K562 (cell line): ENCODE data around the gene PARS2. TPM values are rescaled to one million over a fixed set of nuclear protein-coding genes. Genes with fewer than 3 reads are reported as not detected.
A peak's percentile ranks its signal among the peaks of the same experiment; 100 is the strongest.

Source experiments
- ATAC-seq: fragments of 200-7000 bp; cut with Tn5 transposase; 3 replicates; pipeline ENCODE4 v1.9.1; 2020; ENCODE audit warnings: moderate library complexity
- BruUV-seq: library from RNA; stranded (reverse); fragments of 400-500 nt; replicated peaks from 2 replicates; lab custom pipeline; 2021; lab: Mats Ljungman, UMichigan
- CTCF ChIA-PET: fragments of 300-600 bp; formaldehyde crosslinking; extraction: SDS; loops from one replicate; lab custom pipeline; 2021; ENCODE audit warnings: low intra/inter-chr PET ratio; lab: Yijun Ruan, JAX
- POLR2A ChIA-PET: fragments of 300-600, 350-650 bp; sonication (Branson Sonifier 250); formaldehyde crosslinking; extraction: SDS; loops from one replicate; lab custom pipeline; 2021; ENCODE audit warnings: antibody characterized with exemption, inconsistent platforms; lab: Yijun Ruan, JAX
- DNase-seq, 4 experiments: peaks; one replicate each; pipeline versions ENCODE4 v3.0.0 to v3.0.0-alpha.2; 2011 to 2018; ENCODE audit warnings: low spot score in 3 of 4, mixed read lengths in 3 of 4; ENCODE audit errors: extremely low read depth in 1 of 4
- FAIRE-seq: peaks from 2 replicates; lab custom pipeline; 2011; peaks lifted over from hg19 to GRCh38; lab: Jason Lieb, UNC
- H2AFZ ChIP-seq: 2 replicates; pipeline ENCODE4 v1.6.0; 2011; ENCODE audit warnings: low read depth, low read length, control low read depth, inconsistent platforms
- H3K27ac ChIP-seq: fragments of 200-600 bp; 3 replicates; pipeline ENCODE4 v1.8.0; 2011; ENCODE audit warnings: low read depth, mild to moderate bottlenecking, control low read depth, inconsistent platforms, low read length, moderate library complexity, mixed read lengths; ENCODE audit errors: extremely low read depth
- H3K27me3 ChIP-seq, 2 experiments: fragments of 300-600 bp in 1 of 2; 2 replicates in 1 of 2; 3 replicates in 1 of 2; pipeline versions ENCODE4 v1.6.0 to v1.8.0; 2011; ENCODE audit warnings: inconsistent platforms in 2 of 2, low read length in 2 of 2, mild to moderate bottlenecking in 1 of 2, mixed read lengths in 1 of 2, moderate library complexity in 1 of 2; ENCODE audit not compliant: control insufficient read depth in 2 of 2, insufficient read depth in 2 of 2
- H3K36me3 ChIP-seq: fragments of 300-600 bp; 3 replicates; pipeline ENCODE4 v1.8.0; 2011; ENCODE audit warnings: mild to moderate bottlenecking, low read length, inconsistent platforms; ENCODE audit not compliant: control insufficient read depth, insufficient read depth
- H3K4me1 ChIP-seq, 2 experiments: fragments of 200-600 bp in 1 of 2; replicated peaks in 1 of 2; 2 replicates in 1 of 2; 3 replicates in 1 of 2; pipeline versions ENCODE4 v1.5.1 to v1.8.0; 2011; ENCODE audit warnings: inconsistent platforms in 2 of 2, low read length in 2 of 2, mild to moderate bottlenecking in 1 of 2, mixed read lengths in 1 of 2, moderate library complexity in 1 of 2; ENCODE audit not compliant: control insufficient read depth in 2 of 2, insufficient read depth in 2 of 2
- H3K4me2 ChIP-seq: 2 replicates; pipeline ENCODE4 v1.6.1; 2011; ENCODE audit warnings: low read length, control low read depth, inconsistent platforms, mixed read lengths; ENCODE audit not compliant: insufficient read depth
- H3K4me3 ChIP-seq: fragments of 200-600 bp; sonication (generic), shearing (Covaris generic); 2 replicates; pipeline ENCODE4 v1.5.1; 2016; ENCODE audit warnings: control low read depth, inconsistent platforms
- H3K79me2 ChIP-seq: fragments of 200-600 bp; 3 replicates; pipeline ENCODE4 v1.8.0; 2011; ENCODE audit warnings: low read length, inconsistent platforms; ENCODE audit not compliant: control insufficient read depth, insufficient read depth
- H3K9ac ChIP-seq, 2 experiments: 2 replicates each; pipeline versions ENCODE4 v1.6.0 to v1.6.1; 2011; ENCODE audit warnings: low read depth in 2 of 2, low read length in 2 of 2, control low read depth in 1 of 2, inconsistent platforms in 1 of 2, mild to moderate bottlenecking in 1 of 2, mixed read lengths in 1 of 2; ENCODE audit not compliant: insufficient read depth in 1 of 2
- H3K9me1 ChIP-seq: one replicate; pipeline ENCODE4 v1.6.0; 2011; ENCODE audit warnings: inconsistent platforms, mild to moderate bottlenecking, low read length, moderate library complexity; ENCODE audit not compliant: control insufficient read depth, insufficient read depth
- H3K9me3 ChIP-seq: replicated peaks from 2 replicates; pipeline ENCODE4 v1.5.1; 2011; ENCODE audit warnings: low read depth, low read length, inconsistent platforms; ENCODE audit not compliant: control insufficient read depth, insufficient read depth
- H4K20me1 ChIP-seq: replicated peaks from 2 replicates; pipeline ENCODE4 v1.6.1; 2011; ENCODE audit warnings: low read length, inconsistent platforms, mixed read lengths; ENCODE audit not compliant: control insufficient read depth, insufficient read depth
- CTCF ChIP-seq, 3 experiments: IDR thresholded peaks in 2 of 3; conservative IDR thresholded peaks in 1 of 3; 2 replicates each; pipeline ENCODE4 v1.5.1; 2011 to 2012; ENCODE audit warnings: low read length in 3 of 3, mild to moderate bottlenecking in 3 of 3, control low read depth in 2 of 3, improper control_type of control experiment in 1 of 3, inconsistent platforms in 1 of 3, low read depth in 1 of 3, mixed read lengths in 1 of 3, moderate library complexity in 1 of 3; ENCODE audit not compliant: insufficient read depth in 2 of 3
- ELF2 ChIP-seq: fragments of 250-450 bp; sonication (Bioruptor Pico); IDR thresholded peaks from 2 replicates; pipeline ENCODE4 v1.5.0; 2021; ENCODE audit warnings: mild to moderate bottlenecking
- FOXM1 ChIP-seq, 2 experiments: fragments of 450-650 bp in 1 of 2; sonication (generic) in 1 of 2; formaldehyde crosslinking in 1 of 2; IDR thresholded peaks; 2 replicates each; pipeline versions ENCODE4 v1.6.1 to v1.9.0; 2017 to 2022; ENCODE audit warnings: low read depth in 2 of 2, mild to moderate bottlenecking in 2 of 2, missing genetic modification reagents in 1 of 2, moderate library complexity in 1 of 2
- HDAC8 ChIP-seq: fragments of 450-650 bp; IDR thresholded peaks from 2 replicates; pipeline ENCODE4 v1.6.1; 2016; ENCODE audit warnings: mild to moderate bottlenecking, missing genetic modification characterization, moderate library complexity, missing compliant biosample characterization
- MEF2D ChIP-seq: conservative IDR thresholded peaks from 2 replicates; pipeline ENCODE4 v1.6.1; 2016; ENCODE audit warnings: low read depth, missing genetic modification characterization, missing compliant biosample characterization
- NFE2L1 ChIP-seq: fragments of 450-650 bp; IDR thresholded peaks from 2 replicates; pipeline ENCODE4 v1.6.1; 2016; ENCODE audit warnings: missing genetic modification characterization, low read depth, mild to moderate bottlenecking, missing compliant biosample characterization, moderate library complexity, borderline replicate concordance
- ZNF280B ChIP-seq: fragments of 250-450 bp; sonication (Bioruptor Pico); IDR thresholded peaks from 2 replicates; pipeline ENCODE4 v1.5.1; 2021; ENCODE audit warnings: mild to moderate bottlenecking
- ZNF592 ChIP-seq: fragments of 450-650 bp; IDR thresholded peaks from 2 replicates; pipeline ENCODE4 v1.6.1; 2017; ENCODE audit warnings: antibody characterized with exemption, mild to moderate bottlenecking
- WGBS: fragments of 100-300 bp; shearing (Covaris generic); methylation state at CpG from one replicate; pipeline ENCODE4 v1.1.6; 2016; ENCODE audit warnings: low coverage, mixed read lengths; ENCODE audit not compliant: insufficient coverage; ENCODE audit errors: missing lambda C conversion rate; 5-methylcytosine and 5-hydroxymethylcytosine counted together
- in situ Hi-C: fragments of 300-500 bp; cut with MboI; formaldehyde crosslinking; loops from 4 replicates; pipeline ENCODE4 v1.15.0; 2018; ENCODE audit warnings: inconsistent platforms, mixed read lengths
- intact Hi-C: fragments of 100-400 bp; cut with micrococcal nuclease; formaldehyde crosslinking; loops from 2 replicates; pipeline ENCODE4 v1.14.2; 2022
- polyA plus RNA-seq, 8 experiments: library from polyadenylated mRNA; depleted of rRNA in 4 of 8; stranded (reverse) in 5 of 8; unstranded in 3 of 8; fragments of >200 nt; fragmentation: Nextera tagmentation in 2 of 8; fragmentation: Illumina TruSeq in 1 of 8; extraction: Ambion mirVana in 2 of 8; extraction: Trizol in 1 of 8; gene quantifications; 2 replicates each; pipeline versions ENCODE4 v1.2.1 to v1.2.3, GENCODE V29; 2011 to 2014; ENCODE audit warnings: inconsistent platforms in 1 of 8, missing spikeins in 1 of 8
- total RNA-seq, 7 experiments: library from RNA; depleted of rRNA in 6 of 7; stranded (reverse); fragments of >200 nt in 6 of 7; fragmentation: Illumina TruSeq in 2 of 7; extraction: Trizol in 2 of 7; gene quantifications; 2 replicates each; pipeline versions ENCODE4 v1.2.1 to v1.2.3, GENCODE V29; 2011 to 2021; ENCODE audit warnings: low replicate concordance in 1 of 7
- TF ChIP-seq, protein P1 (sequence below): IDR thresholded peaks from 2 replicates; pipeline ENCODE4 v1.6.1; 2011; ENCODE audit warnings: borderline replicate concordance, low read depth, mild to moderate bottlenecking, moderate library complexity, low read length; ENCODE audit not compliant: insufficient read depth, poor library complexity, severe bottlenecking

PARS2 gene
- total and polyA plus RNA-seq, 9 of the 15 experiments (the other 6 are each of a cell fraction or from before 2014, with no cell fraction given), result 6.3 to 12.4 (median 7.9) TPM

DNA sequence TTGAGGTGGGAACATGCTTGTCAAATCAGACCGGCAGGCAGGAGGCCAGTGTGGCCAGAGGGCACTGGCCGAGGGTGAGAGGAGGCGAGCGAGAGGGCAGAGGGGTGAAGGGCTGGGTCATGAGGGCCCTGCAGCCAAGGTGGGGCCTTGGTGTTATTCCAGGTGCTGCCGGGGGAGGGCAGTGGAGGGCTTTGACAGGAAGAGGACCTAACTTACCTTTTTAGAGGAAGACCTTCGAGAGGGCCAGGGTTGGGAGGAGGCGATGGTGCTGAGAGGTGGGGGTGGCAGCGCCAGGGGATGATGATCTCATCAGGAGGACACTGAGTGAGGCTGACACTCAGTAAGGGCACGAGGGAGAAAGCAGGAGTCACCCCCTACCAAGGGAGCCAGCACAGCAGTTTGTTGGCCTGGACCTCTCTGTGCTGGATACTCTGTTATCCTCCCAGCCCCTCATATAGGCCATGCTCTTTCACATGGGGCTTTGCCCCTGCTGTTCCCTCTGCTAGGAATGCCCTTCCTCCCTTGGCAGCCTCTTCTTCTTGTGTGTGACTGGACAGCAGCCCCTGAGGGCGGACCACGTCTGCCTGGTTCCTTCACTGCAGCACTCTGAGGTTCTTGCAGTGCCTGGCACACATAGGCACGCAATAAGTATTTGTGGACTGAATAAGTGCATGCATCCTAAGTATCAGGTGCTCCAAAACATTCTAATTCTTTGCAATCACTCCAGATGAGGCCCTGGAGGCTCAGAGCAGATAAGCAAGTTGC lies 44.3 kb upstream of the PARS2 start:
- Histone ChIP-seq H3K9me1 (no peaks in the 10 kb centered on the region), H2AFZ (no peak overlapping the region), H3K36me3 (no peaks in the 10 kb centered on the region), H3K9me3 (no peaks in the 10 kb centered on the region), H3K27ac (no peak overlapping the region), H4K20me1 (peaks cover 9% of the 10 kb centered on the region; the same call in 1 of the 2 replicates), H3K79me2 (no peaks in the 10 kb centered on the region), H3K4me3 (no peak overlapping the region), H3K9ac (no peak overlapping the region), H3K27me3 (peaks cover 12 to 46% of the 10 kb centered on the region in 2 experiments; a peak in 4 of 5 replicates), H3K4me1 (peaks cover 0 to 6% of the 10 kb centered on the region in 2 experiments; a peak in 1 of 5 replicates), H3K4me2 (no peak overlapping the region)
- ATAC-seq, result no peak
- peak in 1 of 4 experiments; percentile 41 for DNase-seq
- WGBS, result 10% methylated on average over 12 of the region's 12 CpGs
- in situ Hi-C loops, result no loop called here
- BruUV-seq, result no TSS peak
- intact Hi-C loops, result no loop called here
- POLR2A ChIA-PET, result interaction anchor here (0.7 to 0.9 kb wide), 2 partner anchors 9 to 143 kb away, joined by 3 to 5 read pairs; no protein-coding TSS in a partner anchor
- no peak for FAIRE-seq
- CTCF ChIA-PET, result interaction anchor here (0.6 to 3.0 kb wide), 3 partner anchors 136 to 739 kb away, joined by 3 to 25 read pairs (median 7); no protein-coding TSS in a partner anchor
- no peak for TF ChIP-seq NFE2L1 (tag)
- TF ChIP-seq ELF2 (CRISPR knock-in tag), result no peak
- peak; percentile 25 to 63 (median 29); a peak in 4 of 6 replicates for TF ChIP-seq CTCF (IDR thresholded peaks at IDR 0.05 in 2 of 3, conservative IDR thresholded peaks at IDR 0.05 in 1 of 3; ENCODE audit: insufficient read depth in 2 of 3, low read depth in 1 of 3, low read length in 3 of 3)
- TF ChIP-seq FOXM1 (IDR thresholded peaks at IDR 0.05; ENCODE audit: low read depth), result no peak
- no peak for TF ChIP-seq FOXM1 (CRISPR knock-in tag; IDR thresholded peaks at IDR 0.05; ENCODE audit: low read depth)
- no peak for TF ChIP-seq ZNF280B
- TF ChIP-seq, protein P1, sequence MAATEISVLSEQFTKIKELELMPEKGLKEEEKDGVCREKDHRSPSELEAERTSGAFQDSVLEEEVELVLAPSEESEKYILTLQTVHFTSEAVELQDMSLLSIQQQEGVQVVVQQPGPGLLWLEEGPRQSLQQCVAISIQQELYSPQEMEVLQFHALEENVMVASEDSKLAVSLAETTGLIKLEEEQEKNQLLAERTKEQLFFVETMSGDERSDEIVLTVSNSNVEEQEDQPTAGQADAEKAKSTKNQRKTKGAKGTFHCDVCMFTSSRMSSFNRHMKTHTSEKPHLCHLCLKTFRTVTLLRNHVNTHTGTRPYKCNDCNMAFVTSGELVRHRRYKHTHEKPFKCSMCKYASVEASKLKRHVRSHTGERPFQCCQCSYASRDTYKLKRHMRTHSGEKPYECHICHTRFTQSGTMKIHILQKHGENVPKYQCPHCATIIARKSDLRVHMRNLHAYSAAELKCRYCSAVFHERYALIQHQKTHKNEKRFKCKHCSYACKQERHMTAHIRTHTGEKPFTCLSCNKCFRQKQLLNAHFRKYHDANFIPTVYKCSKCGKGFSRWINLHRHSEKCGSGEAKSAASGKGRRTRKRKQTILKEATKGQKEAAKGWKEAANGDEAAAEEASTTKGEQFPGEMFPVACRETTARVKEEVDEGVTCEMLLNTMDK, result peak; percentile 11
- no peak for TF ChIP-seq ZNF592
- TF ChIP-seq MEF2D (tag), result no peak
- no peak for TF ChIP-seq HDAC8 (tag)
